PFSK-1 (cell line): ENCODE results near the gene RERE.

Source experiments
- POLR2AphosphoS5 ChIP-seq: IDR thresholded peaks from 2 replicates; pipeline ENCODE4 v1.6.1; 2012; ENCODE audit warnings: low read depth, mild to moderate bottlenecking, control low read depth, low read length, moderate library complexity
- REST ChIP-seq, 2 experiments: IDR thresholded peaks; 2 replicates each; pipeline versions ENCODE4 v1.6.1 to v1.8.0; 2011 to 2012; ENCODE audit warnings: low read depth in 2 of 2, low read length in 2 of 2, control low read depth in 1 of 2, inconsistent platforms in 1 of 2, mild to moderate bottlenecking in 1 of 2, moderate library complexity in 1 of 2; ENCODE audit not compliant: insufficient read depth in 1 of 2
- SIN3A ChIP-seq: IDR thresholded peaks from 2 replicates; pipeline ENCODE4 v1.6.1; 2012; ENCODE audit warnings: mild to moderate bottlenecking, low read length, moderate library complexity, borderline replicate concordance; ENCODE audit not compliant: insufficient read depth
- TAF1 ChIP-seq: IDR thresholded peaks from 2 replicates; pipeline ENCODE4 v1.6.1; 2012; ENCODE audit warnings: low read length, control low read depth, borderline replicate concordance; ENCODE audit not compliant: insufficient read depth

- TF ChIP-seq POLR2AphosphoS5 (no peak), SIN3A (no peak), REST (IDR thresholded peaks at IDR 0.05; ENCODE audit: insufficient read depth in 1 of 2, low read depth in 2 of 2, low read length in 2 of 2) (no peak), TAF1 (no peak)
These were observed 427.4 kb downstream of the RERE start for GRCh38 chr1:8389958-8390535.
